ENCODE results near the gene C1orf21.

- TF ChIP-seq CTCF (IDR thresholded peaks at IDR 0.05) = no peak
- no peak for TF ChIP-seq POLR2A (IDR thresholded peaks at IDR 0.05)
Measured at GRCh38 chr1:184510110-184510509, 123.3 kb downstream of the C1orf21 start.

Measured in body of pancreas (tissue), 4 donors.